H1 (cell line): ENCODE measurements around the gene FGF21.

Source experiments
- CEBPB ChIP-seq: IDR thresholded peaks from 2 replicates; pipeline ENCODE4 v1.6.1; 2012; ENCODE audit warnings: low read depth, low read length
- EZH2 ChIP-seq: fragments of 200-600 bp; sonication (generic); IDR thresholded peaks from 2 replicates; pipeline ENCODE4 v1.7.1; 2012; ENCODE audit warnings: low read depth, mild to moderate bottlenecking, moderate library complexity, low read length, inconsistent platforms; ENCODE audit not compliant: severe bottlenecking
- GABPA ChIP-seq: IDR thresholded peaks from 2 replicates; pipeline ENCODE4 v1.6.1; 2011; ENCODE audit warnings: mild to moderate bottlenecking, low read length, moderate library complexity, borderline replicate concordance; ENCODE audit not compliant: insufficient read depth
- PHF8 ChIP-seq: fragments of 200-600 bp; sonication (generic); conservative IDR thresholded peaks from 2 replicates; pipeline ENCODE4 v1.7.1; 2012; ENCODE audit warnings: low read depth, mild to moderate bottlenecking, inconsistent platforms, low read length, moderate library complexity
- POLR2A ChIP-seq, 2 experiments: IDR thresholded peaks; 1 replicate in 1 of 2; 2 replicates in 1 of 2; pipeline ENCODE4 v1.6.1; 2011; ENCODE audit warnings: low read depth in 2 of 2, low read length in 2 of 2, mild to moderate bottlenecking in 2 of 2; ENCODE audit errors: control extremely low read depth in 1 of 2
- POLR2AphosphoS5 ChIP-seq: IDR thresholded peaks from 2 replicates; pipeline ENCODE4 v1.6.1; 2011; ENCODE audit warnings: low read depth, low read length
- RAD21 ChIP-seq, 2 experiments: IDR thresholded peaks in 1 of 2; conservative IDR thresholded peaks in 1 of 2; 2 replicates each; pipeline ENCODE4 v1.6.1; 2011; ENCODE audit warnings: low read depth in 2 of 2, low read length in 2 of 2, improper control_type of control experiment in 1 of 2, inconsistent platforms in 1 of 2, mild to moderate bottlenecking in 1 of 2, moderate library complexity in 1 of 2
- RXRA ChIP-seq: IDR thresholded peaks from 2 replicates; pipeline ENCODE4 v1.6.1; 2011; ENCODE audit warnings: low read depth, mild to moderate bottlenecking, low read length, moderate library complexity; ENCODE audit not compliant: insufficient read depth
- SIN3A ChIP-seq, 2 experiments: IDR thresholded peaks in 1 of 2; conservative IDR thresholded peaks in 1 of 2; 2 replicates each; pipeline ENCODE4 v1.6.1; 2011 to 2012; ENCODE audit warnings: low read length in 2 of 2, improper control_type of control experiment in 1 of 2, low read depth in 1 of 2, mild to moderate bottlenecking in 1 of 2
- TAF1 ChIP-seq: IDR thresholded peaks from 2 replicates; pipeline ENCODE4 v1.6.1; 2011; ENCODE audit warnings: mild to moderate bottlenecking, low read depth, low read length
- YY1 ChIP-seq: IDR thresholded peaks from 2 replicates; pipeline ENCODE4 v1.6.1; 2011; ENCODE audit warnings: low read depth, mild to moderate bottlenecking, low read length
- TF ChIP-seq, protein P1 (sequence below): IDR thresholded peaks from 2 replicates; pipeline ENCODE4 v1.6.1; 2012; ENCODE audit warnings: inconsistent platforms

DNA sequence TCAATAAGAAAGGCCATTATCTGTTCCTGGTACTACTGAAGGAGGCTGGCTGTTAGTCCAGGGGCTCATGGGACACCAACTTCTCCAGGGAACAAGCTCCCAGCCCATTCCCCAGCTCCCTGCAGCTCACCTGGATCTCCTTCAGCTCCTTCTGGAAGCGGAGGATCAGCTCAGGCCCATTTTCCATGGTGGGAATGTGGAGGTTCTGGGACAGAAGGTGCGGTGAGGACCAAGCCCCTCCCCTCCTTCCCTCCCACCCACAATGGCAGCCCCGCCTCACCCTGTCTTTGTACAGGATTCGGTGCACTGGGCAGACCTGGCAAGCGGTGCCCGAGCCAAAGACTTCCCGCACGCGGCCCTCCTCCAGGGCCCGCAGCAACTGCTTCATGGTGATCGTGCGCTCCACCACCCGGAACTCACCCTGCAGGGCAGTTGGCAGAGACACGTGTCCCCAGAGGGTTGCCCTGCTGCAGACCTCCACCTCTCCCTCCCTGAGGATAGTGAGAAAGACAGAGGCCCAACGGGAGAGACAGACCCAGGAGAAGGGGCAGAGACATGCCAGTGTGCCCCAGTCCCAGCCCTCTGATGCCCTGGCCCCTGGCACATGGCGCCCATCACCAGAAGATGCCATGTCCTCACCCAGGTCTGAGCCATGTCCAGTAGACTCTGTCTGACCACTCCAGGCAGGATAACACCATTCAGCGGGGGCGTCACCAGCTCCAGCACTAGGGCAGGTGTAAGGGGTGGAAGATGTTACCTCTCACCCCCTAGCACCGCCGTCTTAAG is 41.2 kb downstream of the FGF21 start:
- TF ChIP-seq RXRA = no peak
- no peak for TF ChIP-seq GABPA
- no peak for TF ChIP-seq EZH2
- no peak for TF ChIP-seq YY1
- TF ChIP-seq, protein P1, sequence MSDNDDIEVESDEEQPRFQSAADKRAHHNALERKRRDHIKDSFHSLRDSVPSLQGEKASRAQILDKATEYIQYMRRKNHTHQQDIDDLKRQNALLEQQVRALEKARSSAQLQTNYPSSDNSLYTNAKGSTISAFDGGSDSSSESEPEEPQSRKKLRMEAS = no peak
- no peak for TF ChIP-seq SIN3A (conservative IDR thresholded peaks at IDR 0.05 in 1 of 2, IDR thresholded peaks at IDR 0.05 in 1 of 2; ENCODE audit: low read depth in 1 of 2, low read length in 2 of 2)
- TF ChIP-seq TAF1 = no peak
- no peak for TF ChIP-seq RAD21 (IDR thresholded peaks at IDR 0.05 in 1 of 2, conservative IDR thresholded peaks at IDR 0.05 in 1 of 2; ENCODE audit: low read depth in 2 of 2, low read length in 2 of 2)
- TF ChIP-seq CEBPB = no peak
- no peak for TF ChIP-seq POLR2AphosphoS5
- TF ChIP-seq PHF8 = no peak
- no peak for TF ChIP-seq POLR2A (IDR thresholded peaks at IDR 0.05; ENCODE audit: control extremely low read depth in 1 of 2, low read depth in 2 of 2, low read length in 2 of 2)
